ENCODE results near the gene BACE2. TPM values are rescaled to one million over a fixed set of nuclear protein-coding genes. Genes with fewer than 3 reads are reported as not detected.

Gene BACE2
- total RNA-seq = 1 to 10 TPM in 1 of 2 experiments, under 1 TPM in 1; 0.77 to 1.1 TPM

DNA sequence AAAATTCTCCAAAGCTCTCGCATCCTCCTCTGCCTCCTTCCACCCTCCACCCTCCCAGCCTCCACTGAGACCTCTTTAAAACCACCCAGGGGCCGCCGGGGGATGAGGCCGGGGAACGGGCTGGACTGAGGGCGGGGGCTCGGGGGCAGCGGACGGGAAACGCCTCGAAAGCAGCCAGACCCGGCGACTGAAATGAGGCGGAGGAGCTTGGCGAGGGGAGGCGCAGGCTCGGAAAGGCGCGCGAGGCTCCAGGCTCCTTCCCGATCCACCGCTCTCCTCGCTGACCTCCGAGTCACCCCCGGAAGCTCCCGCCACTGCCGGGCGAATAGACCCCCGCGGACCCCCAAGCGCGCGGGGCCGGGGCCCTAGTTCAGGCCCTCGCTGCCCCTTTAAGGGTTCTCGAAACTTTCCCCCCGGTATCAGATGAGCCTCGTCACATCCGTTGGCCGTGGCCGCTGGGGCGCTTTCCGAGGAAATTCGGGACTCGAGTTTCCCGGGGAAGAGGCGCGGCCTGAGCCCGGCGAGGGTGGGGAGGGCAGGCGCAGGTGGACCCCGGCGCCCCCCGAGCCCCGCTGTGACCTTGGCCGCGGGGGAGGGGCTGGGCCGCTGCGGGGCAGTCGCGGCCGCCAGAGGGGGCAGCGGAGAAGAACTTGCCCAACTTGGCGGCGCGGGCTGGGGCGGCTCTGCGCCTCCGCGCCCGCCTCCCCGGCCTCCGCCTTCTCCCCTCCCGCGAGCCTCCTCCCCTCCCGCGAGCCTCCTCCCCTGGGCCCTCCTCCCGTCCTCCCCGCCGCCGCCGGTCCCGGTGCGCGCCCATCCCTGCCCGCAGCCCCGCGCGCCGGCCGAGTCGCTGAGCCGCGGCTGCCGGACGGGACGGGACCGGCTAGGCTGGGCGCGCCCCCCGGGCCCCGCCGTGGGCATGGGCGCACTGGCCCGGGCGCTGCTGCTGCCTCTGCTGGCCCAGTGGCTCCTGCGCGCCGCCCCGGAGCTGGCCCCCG, at the start of gene BACE2:
Gene BACE2, plus strand, starts transcription at position 813 of the 995 bp plus-strand sequence. Its CDS starts 104 bp downstream, at position 917.
- POLR2A ChIA-PET = no interaction called here
- H3K9me3 Mint-ChIP-seq = no peaks in the 10 kb centered on the region
- DNase-seq = peak; percentile 56
- H3K4me1 Mint-ChIP-seq (ENCODE audit: low read depth) = peaks cover 7% of the 10 kb centered on the region
- H3K4me3 Mint-ChIP-seq = peak within 1 kb of the TSS; percentile 60
- intact Hi-C loops (cut with micrococcal nuclease) = no loop called here
- H3K36me3 Mint-ChIP-seq = no peaks in the 10 kb centered on the region
- H3K27me3 Mint-ChIP-seq = peaks cover 48% of the 10 kb centered on the region
- CTCF ChIA-PET = interaction anchor here (0.6 to 1.3 kb wide), 3 partner anchors 21 to 208 kb away, joined by 3 read pairs; no protein-coding TSS in a partner anchor
- no peak within 1 kb of the TSS for H3K27ac Mint-ChIP-seq

DNA sequence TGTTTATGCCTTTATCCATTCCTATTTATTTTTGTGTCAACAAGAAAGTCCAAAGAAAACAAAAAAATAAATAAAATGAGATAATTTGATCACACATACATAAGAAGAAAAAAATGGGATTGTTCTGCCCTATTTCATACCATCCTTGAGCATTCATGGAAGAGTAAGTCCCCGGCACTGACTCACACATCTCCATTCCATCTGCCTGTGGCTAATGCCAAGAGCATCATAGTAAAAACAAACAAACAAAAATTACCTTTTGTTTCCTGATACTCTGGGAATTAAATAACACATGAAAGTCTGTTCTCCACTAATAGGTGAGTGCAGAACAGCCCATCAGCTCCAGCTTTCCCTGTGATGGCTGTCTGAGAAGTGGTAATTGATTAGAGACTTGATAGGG, 48.1 kb upstream of the BACE2 start:
- no peak overlapping the region for H3K4me3 Mint-ChIP-seq
- CTCF ChIA-PET = no interaction called here
- no peak for DNase-seq
- no peaks in the 10 kb centered on the region for H3K9me3 Mint-ChIP-seq
- POLR2A ChIA-PET = no interaction called here
- no peaks in the 10 kb centered on the region for H3K4me1 Mint-ChIP-seq (ENCODE audit: low read depth)
- peaks cover 8% of the 10 kb centered on the region for H3K27me3 Mint-ChIP-seq
- no peak overlapping the region for H3K27ac Mint-ChIP-seq
- no peaks in the 10 kb centered on the region for H3K36me3 Mint-ChIP-seq
- intact Hi-C loops (cut with micrococcal nuclease) = loop anchor here (5.0 kb wide), 1 partner anchor 162 kb away; no protein-coding TSS in a partner anchor

DNA sequence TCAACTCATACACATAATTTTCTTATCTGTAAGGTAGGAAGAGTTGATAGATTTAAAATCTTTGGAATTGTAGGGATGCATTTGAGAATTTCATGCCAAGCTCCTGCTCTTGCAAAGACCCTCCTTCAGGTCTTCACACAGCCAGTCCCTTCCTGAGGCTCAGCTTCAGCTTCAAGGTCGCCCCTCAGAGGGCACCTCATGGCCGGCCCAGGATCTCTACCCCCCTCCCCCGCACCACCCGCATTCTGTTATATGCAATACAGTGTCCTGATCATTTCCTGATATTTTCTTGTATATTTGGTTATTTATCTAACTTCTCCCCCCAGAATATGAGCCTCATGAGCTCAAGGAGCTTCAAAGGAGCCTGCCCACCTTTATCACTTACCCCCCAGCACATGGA, 47.0 kb upstream of the BACE2 start:
- H3K4me1 Mint-ChIP-seq (ENCODE audit: low read depth) = no peaks in the 10 kb centered on the region
- CTCF ChIA-PET = no interaction called here
- no peak overlapping the region for H3K27ac Mint-ChIP-seq
- intact Hi-C loops (cut with micrococcal nuclease) = loop anchor here (1.0 to 5.0 kb wide), 2 partner anchors 44 to 161 kb away; no protein-coding TSS in a partner anchor
- no peaks in the 10 kb centered on the region for H3K9me3 Mint-ChIP-seq
- H3K4me3 Mint-ChIP-seq = no peak overlapping the region
- no peaks in the 10 kb centered on the region for H3K36me3 Mint-ChIP-seq
- POLR2A ChIA-PET = no interaction called here
- no peak for DNase-seq
- H3K27me3 Mint-ChIP-seq = peaks cover 8% of the 10 kb centered on the region

DNA sequence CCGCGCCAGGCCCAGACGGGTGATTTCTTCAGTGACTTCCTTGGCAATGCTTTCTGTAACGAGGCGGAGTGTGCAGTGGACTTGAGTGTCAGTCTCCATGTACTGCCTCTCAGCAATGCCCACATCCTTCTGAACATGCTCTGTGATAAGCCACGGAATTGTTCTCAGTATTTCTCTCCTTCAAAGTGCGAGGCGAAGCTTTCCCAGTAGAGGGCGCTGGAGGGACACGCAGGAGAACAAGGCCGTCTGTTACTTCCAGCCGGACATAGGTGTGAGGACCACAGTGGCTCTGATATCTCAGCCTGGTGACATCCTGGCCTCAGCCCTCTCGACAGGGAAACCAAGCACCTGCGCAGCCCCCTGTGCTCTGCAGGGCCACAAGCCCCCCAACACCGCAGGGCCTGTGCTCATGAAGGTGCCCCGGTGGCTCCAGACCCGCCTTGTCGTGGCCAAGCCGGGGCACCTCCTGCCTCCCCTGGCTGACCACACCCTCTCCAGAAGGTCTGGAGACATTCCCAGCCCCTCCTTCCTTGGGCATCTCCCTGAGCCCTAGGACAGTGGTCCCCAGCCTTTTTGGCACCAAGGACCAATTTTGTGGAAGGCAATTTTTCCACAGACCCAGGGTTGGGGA, 46.1 kb upstream of the BACE2 start:
- H3K4me3 Mint-ChIP-seq = no peak overlapping the region
- peak; percentile 73 for DNase-seq
- H3K36me3 Mint-ChIP-seq = no peaks in the 10 kb centered on the region
- H3K27me3 Mint-ChIP-seq = peaks cover 8% of the 10 kb centered on the region
- ChIA-PET CTCF (interaction anchor here (1.2 to 3.1 kb wide), 3 partner anchors 8 to 164 kb away, joined by 3 to 18 read pairs (median 4); no protein-coding TSS in a partner anchor), POLR2A (no interaction called here)
- no peaks in the 10 kb centered on the region for H3K9me3 Mint-ChIP-seq
- H3K4me1 Mint-ChIP-seq (ENCODE audit: low read depth) = no peaks in the 10 kb centered on the region
- intact Hi-C loops (cut with micrococcal nuclease) = loop anchor here (1.0 to 5.0 kb wide), 2 partner anchors 43 to 160 kb away; no protein-coding TSS in a partner anchor
- no peak overlapping the region for H3K27ac Mint-ChIP-seq

DNA sequence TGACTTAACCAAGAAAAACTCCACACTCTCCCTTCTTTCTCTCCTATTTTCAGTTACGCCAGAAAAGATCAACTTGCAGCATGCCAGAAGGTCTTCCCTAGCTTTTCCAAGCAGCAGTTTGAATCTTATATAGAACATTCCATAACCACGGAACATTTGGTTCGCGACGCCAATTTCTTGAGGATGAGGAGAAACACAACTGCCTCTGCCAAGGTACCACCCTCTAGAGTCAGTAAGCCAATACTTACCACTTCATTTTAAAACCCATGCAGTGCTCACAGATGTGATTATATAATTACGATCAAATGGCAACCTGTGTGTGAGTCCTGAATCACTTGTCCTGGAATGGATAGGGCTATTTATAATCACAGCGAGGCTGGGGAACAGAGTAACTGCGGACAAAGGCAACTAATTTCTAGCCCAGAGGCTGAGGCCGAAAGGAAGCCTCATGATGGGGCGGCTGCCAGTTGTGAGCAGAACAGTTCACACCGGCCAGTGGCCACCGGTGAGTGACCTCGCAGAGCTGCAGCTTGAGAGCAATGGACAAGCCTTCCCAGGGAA, 43.2 kb upstream of the BACE2 start:
- Mint-ChIP-seq H3K27ac (no peak overlapping the region), H3K4me1 (ENCODE audit: low read depth) (no peaks in the 10 kb centered on the region), H3K9me3 (peaks cover 7% of the 10 kb centered on the region), H3K27me3 (peaks cover 10% of the 10 kb centered on the region), H3K4me3 (no peak overlapping the region), H3K36me3 (no peaks in the 10 kb centered on the region)
- POLR2A ChIA-PET = no interaction called here
- CTCF ChIA-PET = no interaction called here
- DNase-seq = no peak
- intact Hi-C loops (cut with micrococcal nuclease) = loop anchor here (5.0 kb wide), 1 partner anchor 158 kb away; no protein-coding TSS in a partner anchor

DNA sequence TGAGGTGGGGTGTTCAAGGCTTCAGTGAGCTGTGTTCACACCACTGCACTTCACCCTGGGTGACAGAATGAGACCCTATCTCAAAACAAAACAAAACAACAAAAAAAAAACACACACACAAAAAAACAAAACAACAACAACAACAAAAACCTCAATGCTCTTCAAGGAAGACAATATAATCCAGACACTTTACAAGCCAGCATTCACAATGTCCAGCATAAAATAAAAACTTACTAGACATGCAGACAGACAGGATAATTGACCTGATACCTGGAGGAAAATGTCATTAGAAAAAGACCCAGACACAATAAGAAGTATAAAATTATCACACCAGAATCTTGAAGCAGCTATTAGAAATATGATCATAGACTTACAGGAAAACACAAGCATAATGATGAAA, 39.0 kb upstream of the BACE2 start:
- no peak for DNase-seq
- intact Hi-C loops (cut with micrococcal nuclease) = no loop called here
- peaks cover 4% of the 10 kb centered on the region for H3K27me3 Mint-ChIP-seq
- H3K9me3 Mint-ChIP-seq = peaks cover 7% of the 10 kb centered on the region
- no peaks in the 10 kb centered on the region for H3K36me3 Mint-ChIP-seq
- H3K4me3 Mint-ChIP-seq = no peak overlapping the region
- CTCF ChIA-PET = interaction anchor here (1.2 kb wide), 1 partner anchor 154 kb away, joined by 3 read pairs; no protein-coding TSS in a partner anchor
- H3K4me1 Mint-ChIP-seq (ENCODE audit: low read depth) = no peaks in the 10 kb centered on the region
- H3K27ac Mint-ChIP-seq = no peak overlapping the region
- POLR2A ChIA-PET = no interaction called here

DNA sequence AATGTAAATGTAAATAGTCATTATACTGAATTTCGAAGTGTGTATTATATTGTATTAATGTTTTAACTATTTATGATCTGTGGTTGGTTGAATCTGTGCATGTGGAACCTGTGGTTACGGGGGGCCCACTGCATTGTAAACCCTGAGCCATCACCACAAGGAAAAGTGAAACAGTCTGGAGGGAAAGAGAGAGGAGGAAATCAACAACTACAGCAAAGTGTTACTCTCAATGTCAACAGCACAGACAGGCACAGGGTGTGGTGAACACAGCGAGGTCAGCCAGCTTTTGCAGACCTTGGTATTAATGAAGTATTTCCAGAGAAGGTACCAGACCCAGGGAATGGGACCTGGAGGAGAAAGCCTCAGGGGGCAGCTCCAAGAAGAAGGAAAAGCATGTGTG, 37.1 kb upstream of the BACE2 start:
- intact Hi-C loops (cut with micrococcal nuclease) = no loop called here
- ChIA-PET CTCF (no interaction called here), POLR2A (no interaction called here)
- Mint-ChIP-seq H3K36me3 (no peaks in the 10 kb centered on the region), H3K27me3 (peaks cover 6% of the 10 kb centered on the region), H3K4me3 (no peak overlapping the region), H3K4me1 (ENCODE audit: low read depth) (no peaks in the 10 kb centered on the region), H3K9me3 (peaks cover 7% of the 10 kb centered on the region), H3K27ac (no peak overlapping the region)
- no peak for DNase-seq

DNA sequence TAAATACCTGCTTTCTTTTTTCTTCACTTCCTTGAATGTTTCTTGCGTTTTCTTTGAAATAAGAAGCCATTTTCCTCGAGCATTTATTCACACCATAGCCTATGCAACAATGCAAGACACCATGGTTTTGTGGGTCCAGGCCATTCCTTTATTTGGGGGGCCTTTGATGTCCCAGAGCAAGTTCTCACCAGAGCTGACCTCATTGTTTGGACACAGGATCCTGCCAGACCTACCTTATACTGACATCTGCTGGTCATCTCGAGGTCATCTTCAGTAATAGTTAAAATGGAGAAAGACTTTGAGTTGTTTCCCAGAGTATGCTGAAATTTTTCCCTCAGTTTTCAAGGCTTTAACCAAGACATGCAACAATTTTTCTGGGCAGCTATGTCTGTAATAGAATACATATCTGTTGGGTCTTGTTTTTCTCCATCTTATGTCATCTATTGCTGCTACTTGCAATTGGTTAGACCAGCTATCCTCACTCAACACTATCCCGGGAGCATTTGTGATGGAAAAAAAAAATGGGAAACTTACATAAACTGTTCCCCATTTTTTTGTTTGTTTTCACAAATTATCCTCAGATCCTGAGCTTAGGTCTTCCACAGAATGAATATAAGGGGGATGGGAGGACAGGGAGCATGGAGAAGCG, 34.0 kb upstream of the BACE2 start:
- Mint-ChIP-seq H3K4me3 (no peak overlapping the region), H3K9me3 (peaks cover 5% of the 10 kb centered on the region), H3K27ac (no peak overlapping the region), H3K4me1 (ENCODE audit: low read depth) (no peaks in the 10 kb centered on the region), H3K36me3 (no peaks in the 10 kb centered on the region), H3K27me3 (peaks cover 7% of the 10 kb centered on the region)
- ChIA-PET CTCF (interaction anchor here (1.1 to 3.3 kb wide), 2 partner anchors 11 to 13 kb away, joined by 3 to 18 read pairs; no protein-coding TSS in a partner anchor), POLR2A (no interaction called here)
- DNase-seq = no peak
- intact Hi-C loops (cut with micrococcal nuclease) = no loop called here

DNA sequence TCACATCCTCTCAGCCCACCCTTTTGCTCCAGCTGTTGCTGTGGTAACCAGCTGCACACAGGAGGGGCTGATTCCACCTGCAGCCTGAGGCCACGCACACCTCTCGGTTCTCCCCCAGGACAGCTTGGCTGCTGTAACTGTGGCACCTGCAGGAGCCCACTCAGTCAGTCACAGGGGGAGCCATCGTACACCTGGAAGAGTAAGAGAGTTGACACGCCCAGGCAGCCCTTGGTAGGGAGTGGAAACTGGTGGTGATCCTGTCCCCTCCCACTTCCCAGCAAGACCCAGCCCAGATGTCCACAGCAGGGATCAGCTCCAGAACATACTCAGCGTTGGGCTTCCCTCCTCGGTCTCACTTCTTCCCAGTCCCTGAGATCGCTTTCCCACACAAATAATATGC, 32.2 kb upstream of the BACE2 start:
- Mint-ChIP-seq H3K27ac (no peak overlapping the region), H3K4me3 (no peak overlapping the region), H3K27me3 (peaks cover 9% of the 10 kb centered on the region), H3K36me3 (no peaks in the 10 kb centered on the region), H3K4me1 (ENCODE audit: low read depth) (no peaks in the 10 kb centered on the region), H3K9me3 (no peaks in the 10 kb centered on the region)
- no peak for DNase-seq
- POLR2A ChIA-PET = no interaction called here
- CTCF ChIA-PET = no interaction called here
- intact Hi-C loops (cut with micrococcal nuclease) = no loop called here

DNA sequence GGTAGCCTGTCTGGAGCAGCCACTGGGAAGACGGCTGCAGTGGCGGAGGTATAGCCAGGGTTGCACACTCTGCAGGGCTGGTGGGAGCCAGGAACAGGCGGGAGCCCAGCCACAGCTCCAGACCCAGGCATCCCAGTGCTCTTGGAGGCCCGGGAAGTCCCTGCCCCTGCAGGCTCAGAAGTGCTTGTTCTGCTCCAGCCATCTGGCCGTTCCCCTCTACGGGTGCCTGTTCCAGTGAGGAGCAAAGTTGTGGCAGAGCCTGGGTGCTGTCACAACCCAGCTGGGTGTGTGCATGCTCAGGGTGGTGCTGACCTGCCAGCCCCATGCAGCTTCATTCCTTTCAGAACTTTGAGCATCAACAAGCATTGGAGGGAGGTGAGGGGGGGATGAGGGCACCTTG, 31.7 kb upstream of the BACE2 start:
- intact Hi-C loops (cut with micrococcal nuclease) = no loop called here

DNA sequence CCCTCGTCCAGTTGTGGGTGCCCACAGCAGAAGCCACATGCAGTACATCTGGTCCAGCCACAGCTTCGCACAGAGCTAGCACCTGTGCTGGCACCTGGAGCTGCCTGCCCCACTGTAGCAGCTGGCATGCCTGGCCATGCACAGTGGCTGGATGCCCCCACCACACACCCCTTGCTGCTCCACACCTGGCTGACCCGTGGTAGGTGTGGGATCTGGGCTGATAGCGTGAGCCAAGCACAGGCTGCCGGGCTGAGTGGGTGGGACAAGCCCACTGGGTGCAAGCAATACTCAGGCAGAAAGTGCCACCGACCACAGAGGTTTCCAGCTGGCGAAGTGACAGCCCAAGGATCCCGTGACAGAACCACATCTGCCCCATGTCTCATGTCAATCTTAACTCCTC, 30.6 kb upstream of the BACE2 start:
- intact Hi-C loops (cut with micrococcal nuclease) = no loop called here
- POLR2A ChIA-PET = no interaction called here
- Mint-ChIP-seq H3K4me3 (no peak overlapping the region), H3K4me1 (ENCODE audit: low read depth) (no peaks in the 10 kb centered on the region), H3K27me3 (peaks cover 13% of the 10 kb centered on the region), H3K27ac (no peak overlapping the region), H3K9me3 (no peaks in the 10 kb centered on the region), H3K36me3 (no peaks in the 10 kb centered on the region)
- CTCF ChIA-PET = no interaction called here
- no peak for DNase-seq

More for the DNA sequence above, 31.7 kb upstream of the BACE2 start:
- peaks cover 9% of the 10 kb centered on the region for H3K27me3 Mint-ChIP-seq
- H3K4me3 Mint-ChIP-seq = no peak overlapping the region
- no peaks in the 10 kb centered on the region for H3K4me1 Mint-ChIP-seq (ENCODE audit: low read depth)
- CTCF ChIA-PET = no interaction called here
- no peak overlapping the region for H3K27ac Mint-ChIP-seq
- DNase-seq = no peak
- no peaks in the 10 kb centered on the region for H3K9me3 Mint-ChIP-seq
- POLR2A ChIA-PET = no interaction called here
- H3K36me3 Mint-ChIP-seq = no peaks in the 10 kb centered on the region

DNA sequence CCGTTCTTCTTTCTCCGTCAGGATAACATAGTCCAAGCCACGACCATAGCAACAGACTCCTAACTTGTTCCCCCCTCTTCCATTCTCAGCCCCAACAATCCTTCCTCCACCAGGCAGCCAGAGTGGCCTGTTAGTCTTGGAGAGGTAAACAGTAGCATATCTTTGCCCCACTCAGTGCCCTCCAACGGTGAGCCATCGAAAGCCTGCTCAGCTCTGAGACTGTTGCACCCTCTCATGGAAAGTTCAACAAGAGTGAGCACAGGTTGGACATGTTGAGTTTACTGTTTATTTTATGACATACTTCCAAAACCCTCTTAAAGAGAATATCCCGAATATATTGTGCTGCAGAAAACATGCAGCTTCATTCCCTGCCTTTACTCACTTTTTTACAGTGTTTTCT, 30.1 kb upstream of the BACE2 start:
- Mint-ChIP-seq H3K36me3 (no peaks in the 10 kb centered on the region), H3K27me3 (peaks cover 13% of the 10 kb centered on the region), H3K27ac (no peak overlapping the region), H3K4me1 (ENCODE audit: low read depth) (no peaks in the 10 kb centered on the region), H3K9me3 (no peaks in the 10 kb centered on the region), H3K4me3 (no peak overlapping the region)
- no peak for DNase-seq
- CTCF ChIA-PET = no interaction called here
- POLR2A ChIA-PET = no interaction called here
- intact Hi-C loops (cut with micrococcal nuclease) = no loop called here

Measured in activated CD4-positive, alpha-beta memory T cell treated with anti-CD3 and anti-CD28 coated beads for 36 hours (primary cell).